Testis (tissue), 2 donors: ENCODE measurements around the gene GUCA1C.

Experiments
- CTCF ChIP-seq, 3 experiments: fragments of 450-650 bp in 2 of 3; fragments of 200-600 bp in 1 of 3; sonication (generic) in 1 of 3; IDR thresholded peaks; one replicate each; pipeline ENCODE4 v1.5.1; 2016 to 2019; ENCODE audit warnings: antibody characterized with exemption in 3 of 3, mild to moderate bottlenecking in 2 of 3, moderate library complexity in 1 of 3
- POLR2A ChIP-seq: fragments of 450-650 bp; IDR thresholded peaks from one replicate; pipeline ENCODE4 v1.6.1; 2017; ENCODE audit warnings: antibody characterized with exemption, mild to moderate bottlenecking, moderate library complexity

DNA sequence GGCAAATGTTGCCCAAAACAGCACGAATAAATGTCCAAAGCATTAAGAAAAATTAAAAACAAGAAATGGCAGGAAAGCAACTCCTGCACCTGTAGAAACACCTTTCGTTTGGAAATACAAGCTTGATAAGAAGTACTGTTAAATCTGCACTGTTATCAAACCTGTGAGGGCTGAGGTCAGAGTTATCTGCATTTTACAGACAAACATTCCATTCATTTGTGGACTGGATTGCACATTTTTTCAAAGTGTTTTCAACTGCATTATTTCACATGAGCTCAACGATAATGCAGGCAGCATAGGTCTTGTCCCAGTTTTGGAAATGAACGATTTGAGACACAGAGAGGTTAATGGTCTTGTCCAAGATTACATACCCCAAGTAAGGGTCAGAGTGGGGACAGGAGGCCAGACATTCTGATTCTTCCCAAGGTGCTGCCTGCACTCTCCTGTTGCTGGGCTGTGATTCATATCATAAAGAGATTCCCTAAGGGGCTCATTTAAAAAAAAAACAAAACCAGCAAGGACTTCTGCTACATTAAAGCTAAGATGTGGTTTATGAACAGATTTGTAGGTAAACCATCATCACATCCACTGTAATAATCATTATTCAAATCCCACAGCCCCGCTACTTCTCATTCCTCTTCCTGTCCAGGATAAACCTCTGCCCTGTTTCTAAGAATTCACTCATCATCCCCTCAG is 13.0 kb downstream of the GUCA1C start:
- TF ChIP-seq CTCF (IDR thresholded peaks at IDR 0.05) (no peak), POLR2A (no peak)
